Esophagus mucosa (tissue), 1 donor: ENCODE data around the gene ERC2. TPM values are rescaled to one million over a fixed set of nuclear protein-coding genes. Genes with fewer than 3 reads are reported as not detected.

Experiments
- ATAC-seq: fragments of 200-7000 bp; cut with Tn5 transposase; one replicate; pipeline ENCODE4 v1.9.1; 2020
- total RNA-seq: library from RNA; stranded (reverse); gene quantifications from one replicate; pipeline ENCODE4 v1.2.4, GENCODE V29; 2023
- donor health status: DM: yes; HTN: yes; CAD: no.

The ERC2 gene
- total RNA-seq, 1 donor from 2014 or later, result 0.48 TPM

DNA sequence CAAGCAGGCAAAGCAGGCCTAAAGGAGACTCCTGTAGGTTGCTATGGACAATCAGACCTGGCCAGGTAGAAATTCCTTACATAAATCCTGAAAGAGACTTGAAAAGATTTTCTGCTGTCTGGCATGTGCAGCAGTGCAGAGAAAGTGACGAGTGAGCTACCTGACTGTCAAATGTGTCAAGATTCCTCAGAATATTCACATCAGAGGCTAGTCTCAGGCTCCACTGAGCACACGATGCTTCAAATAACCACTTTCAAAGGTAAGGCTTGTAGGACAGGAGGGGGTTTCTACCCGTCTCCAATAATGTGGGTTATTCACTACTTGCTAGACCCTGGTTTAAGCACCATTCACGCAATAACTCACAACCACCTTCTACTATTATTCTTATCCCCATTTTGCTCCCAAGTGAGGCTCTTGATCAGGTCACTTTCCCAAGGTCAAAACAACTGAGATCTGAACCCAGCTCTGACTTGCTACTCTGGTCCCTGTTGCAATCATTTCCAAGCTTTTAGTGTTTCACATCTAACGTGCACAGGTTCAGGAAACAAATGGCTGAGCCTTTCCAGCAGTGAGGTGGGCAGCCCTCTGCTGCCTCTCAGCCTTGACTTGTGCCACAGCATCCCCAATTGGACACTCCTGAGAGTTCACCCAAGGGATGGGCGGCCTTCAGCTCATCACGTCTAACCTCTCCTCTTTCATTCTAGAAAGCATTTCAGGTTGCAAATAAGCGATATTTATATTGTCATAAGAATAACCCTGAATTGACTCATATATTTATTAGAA is 651.3 kb downstream of the ERC2 start:
- no peak for ATAC-seq

DNA sequence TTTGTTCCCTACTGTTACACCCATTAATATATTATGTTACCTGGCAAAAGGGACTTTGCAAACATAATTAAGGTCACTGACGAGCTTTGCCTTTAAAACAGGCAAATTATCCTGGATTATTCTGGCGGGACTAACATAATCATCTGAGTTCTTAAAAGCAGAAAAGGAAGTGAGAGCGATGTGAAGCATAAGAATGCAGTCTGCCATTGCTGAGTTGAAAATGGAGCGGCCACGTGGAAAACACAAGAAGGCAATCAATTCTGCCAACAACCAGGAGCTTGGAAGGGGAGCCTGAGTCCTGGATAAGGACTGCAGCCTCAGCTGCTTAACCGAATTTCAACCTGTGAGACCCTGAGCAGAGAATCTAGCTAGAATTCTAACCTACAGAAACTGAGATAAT is 653.0 kb downstream of the ERC2 start:
- ATAC-seq, result no peak

DNA sequence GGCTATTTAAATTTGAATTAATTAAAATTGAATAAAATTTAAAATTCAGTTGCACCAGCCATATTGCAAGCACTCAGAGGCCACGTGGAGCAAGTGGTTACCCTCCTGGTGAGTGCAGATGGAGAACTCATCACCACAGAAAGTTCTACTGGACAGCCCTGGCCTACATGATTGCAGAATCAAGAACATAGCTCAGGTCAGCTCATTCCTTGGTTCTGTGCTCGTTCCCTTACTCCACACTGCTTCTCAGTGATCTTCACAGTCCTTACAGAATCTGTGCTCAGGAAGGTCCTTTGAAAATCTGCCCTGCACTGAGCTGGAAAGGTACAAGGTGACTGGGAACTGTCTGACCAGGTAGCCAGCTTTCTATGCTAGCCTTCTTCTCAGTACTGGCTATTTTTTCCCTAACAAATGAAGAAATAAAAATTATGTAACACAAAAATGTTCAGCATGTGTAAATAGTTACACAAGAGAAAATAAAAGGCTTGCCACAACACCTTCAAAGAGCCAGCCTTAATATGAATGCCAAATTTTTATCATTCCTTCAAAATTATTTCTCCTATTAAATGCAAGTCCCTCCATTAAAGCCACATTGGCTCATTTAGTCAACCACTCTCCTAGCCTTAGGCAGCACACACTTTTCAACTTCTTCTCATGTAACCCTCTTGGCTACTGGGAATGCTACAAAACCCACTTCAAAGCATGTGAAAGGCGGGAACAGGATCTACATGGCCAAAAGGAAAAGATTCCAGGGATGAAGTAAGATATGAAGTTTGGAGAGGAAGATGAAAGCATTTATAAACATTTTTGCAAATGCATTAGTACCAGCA is 654.8 kb downstream of the ERC2 start:
- ATAC-seq, result no peak

DNA sequence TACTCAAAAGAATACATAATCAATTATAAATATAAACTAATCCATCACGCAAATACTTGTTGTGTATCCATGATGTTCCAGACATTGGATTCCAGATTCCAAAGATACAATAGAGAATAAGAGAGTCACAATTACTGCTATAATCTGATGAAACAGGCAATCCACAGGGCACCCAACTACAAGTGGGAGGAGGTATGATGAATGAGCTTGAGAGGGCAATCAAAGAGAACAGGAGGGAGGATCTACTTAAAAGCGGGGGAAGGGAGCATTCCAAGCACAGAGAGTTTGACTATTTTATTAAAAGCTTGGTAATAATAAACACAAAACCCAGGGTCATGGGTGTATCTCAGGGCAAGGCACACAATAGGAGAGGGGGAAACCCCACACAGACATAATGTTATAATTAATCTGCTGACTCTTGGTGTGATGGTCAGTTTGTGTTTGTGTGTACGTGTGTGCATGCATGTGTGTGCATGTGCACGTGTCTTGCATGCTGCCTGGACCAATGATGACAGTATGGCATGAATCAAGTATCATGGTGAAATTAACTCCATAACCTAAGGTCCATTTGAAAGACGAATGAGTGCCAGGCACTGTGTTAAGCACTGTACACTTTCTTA is 655.8 kb downstream of the ERC2 start:
- no peak for ATAC-seq

DNA sequence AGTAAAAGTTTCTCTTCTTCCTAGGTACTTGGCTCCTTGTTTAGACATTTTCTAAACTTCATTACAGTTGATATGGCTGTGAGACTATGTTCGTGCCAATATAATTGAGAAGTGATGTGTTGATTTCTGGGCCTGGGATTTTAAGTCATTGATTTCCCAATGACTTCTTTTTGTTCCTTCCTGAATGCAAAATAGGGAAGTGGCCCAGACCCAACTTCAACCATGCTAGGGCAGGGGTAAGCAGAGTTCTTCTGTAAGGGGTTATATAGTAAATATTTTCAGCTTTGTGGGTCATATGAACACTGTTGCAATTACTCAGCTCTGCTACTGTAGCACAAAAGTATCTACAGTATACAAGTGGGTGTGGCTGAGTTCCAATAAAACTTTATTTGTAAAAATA is 661.1 kb downstream of the ERC2 start:
- no peak for ATAC-seq

DNA sequence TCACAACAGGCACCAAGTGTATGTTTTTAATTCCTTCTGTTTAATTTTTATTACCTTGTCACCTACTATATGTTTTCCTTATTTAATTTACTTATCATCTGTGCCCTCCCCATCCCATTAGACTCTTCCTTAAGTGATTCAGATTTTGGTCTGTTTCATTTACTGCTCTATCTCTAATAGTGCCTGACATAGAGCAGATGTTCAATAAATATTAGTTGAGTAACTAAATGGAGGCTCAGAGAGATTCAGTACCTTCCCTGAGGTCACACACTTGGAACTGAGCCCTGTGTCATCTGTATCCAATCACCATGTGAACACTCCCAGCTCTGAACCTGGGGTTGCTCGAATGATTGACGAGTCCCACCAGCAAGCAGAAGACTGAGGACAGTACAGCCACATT is 663.1 kb downstream of the ERC2 start:
- ATAC-seq, result no peak

DNA sequence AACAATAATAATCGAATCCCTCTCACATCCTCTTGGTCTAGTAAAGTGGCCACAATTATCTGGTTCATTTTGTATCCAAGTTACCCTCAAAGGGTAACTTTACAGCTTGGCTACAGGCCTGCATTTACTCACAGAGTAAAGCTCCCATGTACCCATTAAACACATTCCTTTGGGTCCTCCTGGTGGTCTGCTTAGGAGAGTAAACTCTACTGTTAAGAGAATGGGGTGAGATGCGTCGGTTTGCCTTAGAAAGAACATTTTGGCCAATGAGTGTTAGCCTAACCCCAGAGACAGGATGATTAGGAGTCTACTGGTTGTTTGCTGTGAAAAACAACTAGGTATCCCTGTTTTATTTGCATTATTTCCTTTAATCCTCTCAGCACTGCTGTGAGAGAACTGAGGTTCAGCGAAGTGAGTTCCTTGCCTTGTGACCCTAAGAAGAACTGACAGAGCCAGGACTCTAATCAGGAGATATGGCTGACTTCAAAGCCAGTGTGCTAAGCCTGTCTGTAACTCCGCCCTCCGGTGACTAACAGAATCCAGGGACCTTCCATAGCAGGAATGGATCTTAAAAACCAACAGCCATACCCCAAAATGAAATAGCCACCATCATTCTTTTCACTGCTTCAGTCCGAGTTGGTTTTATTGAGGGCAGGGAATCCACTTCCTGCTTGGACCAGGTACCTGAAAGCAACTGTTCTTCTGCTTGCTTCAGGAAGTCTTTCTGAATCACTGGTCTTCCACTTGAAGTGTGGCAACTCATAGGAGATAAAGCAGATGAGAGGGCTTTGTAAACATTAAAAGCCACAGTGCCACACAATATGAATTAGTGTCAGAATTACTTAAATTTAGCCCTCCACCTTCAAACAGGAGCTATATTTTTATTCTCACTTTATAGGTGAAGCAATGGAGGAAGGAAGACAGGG is 663.8 kb downstream of the ERC2 start:
- no peak for ATAC-seq

DNA sequence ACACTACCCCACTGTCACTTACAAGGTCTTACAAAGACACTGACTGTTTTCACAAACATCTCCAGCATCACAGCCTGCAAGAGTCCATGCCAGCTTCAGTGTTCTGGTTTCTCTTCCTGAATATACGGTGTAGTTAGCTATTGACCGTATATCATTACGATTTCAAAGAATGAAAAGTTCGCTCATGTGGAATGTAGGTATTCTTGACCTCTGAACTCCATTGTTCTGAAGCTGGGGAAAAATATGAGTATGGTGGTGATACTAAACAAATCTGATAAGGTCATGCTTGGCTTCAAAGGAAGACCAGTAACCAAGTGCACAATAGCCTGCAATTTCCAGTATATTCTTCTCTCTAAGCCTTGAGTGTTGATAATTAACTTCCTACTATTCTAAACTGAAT is 665.5 kb downstream of the ERC2 start:
- ATAC-seq, result no peak

DNA sequence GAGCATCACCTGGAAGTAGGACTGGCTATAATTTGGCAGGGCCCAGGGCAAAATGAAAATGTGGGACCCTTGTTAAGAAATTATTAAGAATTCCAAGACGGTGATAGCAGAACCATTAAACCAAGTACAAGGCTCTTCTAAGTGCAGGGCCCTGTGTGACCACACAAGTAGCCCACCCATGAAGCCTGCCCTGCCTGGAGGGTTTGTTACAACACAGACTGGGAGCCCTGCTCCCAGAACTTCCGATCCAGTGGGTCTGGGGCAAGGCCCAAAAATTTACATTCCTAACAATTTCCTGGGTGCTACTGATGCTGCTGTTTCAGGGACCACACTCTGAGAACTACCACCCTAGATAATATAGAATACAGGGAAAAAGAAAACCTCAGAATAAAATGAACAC is 666.6 kb downstream of the ERC2 start:
- no peak for ATAC-seq

DNA sequence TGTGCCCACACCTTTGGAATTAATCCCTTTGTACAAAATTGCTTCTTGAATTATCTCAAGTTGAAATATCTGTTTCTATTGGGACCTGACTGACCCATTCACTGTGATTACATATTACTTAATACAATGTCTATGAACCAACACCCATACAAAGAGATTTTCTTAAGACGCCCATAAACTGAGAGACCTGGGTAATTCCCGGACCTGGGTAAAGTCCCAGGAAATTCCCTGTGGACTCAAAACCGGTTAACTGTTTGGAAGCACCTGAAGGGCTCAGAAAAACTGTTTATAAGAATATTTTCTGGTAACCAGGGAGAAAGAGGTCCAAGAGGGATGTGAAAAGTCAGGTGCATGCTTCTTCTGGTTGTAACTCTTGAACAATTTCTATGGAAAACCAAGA is 667.2 kb downstream of the ERC2 start:
- ATAC-seq, result no peak

DNA sequence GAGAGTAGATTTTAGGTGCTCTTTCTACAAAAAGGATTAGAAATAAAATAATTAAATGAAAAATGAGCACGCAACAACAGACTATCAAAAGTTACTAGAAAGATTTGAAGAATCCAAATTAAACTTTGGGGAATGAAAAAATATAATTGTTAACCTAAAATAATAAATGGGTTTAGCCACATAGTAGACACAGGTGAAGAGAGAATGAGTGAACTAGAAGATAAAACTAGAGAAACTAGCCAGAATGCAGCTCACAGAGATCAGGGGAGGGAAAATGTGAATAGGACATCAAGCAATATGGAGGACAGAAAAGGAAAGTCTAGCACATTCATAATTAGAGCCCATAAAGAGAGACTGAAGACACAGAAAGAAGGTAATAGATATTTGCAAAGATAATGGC is 670.5 kb downstream of the ERC2 start:
- ATAC-seq, result no peak

DNA sequence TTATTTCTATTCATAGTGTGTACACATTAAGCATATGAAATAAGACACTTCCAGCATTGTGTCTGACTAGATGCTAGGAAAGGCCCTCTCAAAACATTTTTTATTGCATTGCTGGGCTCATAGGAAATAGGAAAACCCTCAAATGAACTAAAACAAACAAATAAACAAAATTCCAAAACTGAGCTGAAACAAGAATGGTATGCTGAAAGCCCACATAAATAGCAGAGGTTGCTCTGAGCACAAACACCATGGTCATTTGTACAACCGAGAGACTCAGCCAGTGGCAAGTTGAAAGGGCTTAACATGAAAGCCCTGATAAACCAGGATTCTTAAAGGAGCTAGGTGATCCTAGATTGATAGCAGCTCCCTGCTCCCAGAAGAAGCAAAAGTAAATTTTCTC is 671.2 kb downstream of the ERC2 start:
- ATAC-seq, result no peak

DNA sequence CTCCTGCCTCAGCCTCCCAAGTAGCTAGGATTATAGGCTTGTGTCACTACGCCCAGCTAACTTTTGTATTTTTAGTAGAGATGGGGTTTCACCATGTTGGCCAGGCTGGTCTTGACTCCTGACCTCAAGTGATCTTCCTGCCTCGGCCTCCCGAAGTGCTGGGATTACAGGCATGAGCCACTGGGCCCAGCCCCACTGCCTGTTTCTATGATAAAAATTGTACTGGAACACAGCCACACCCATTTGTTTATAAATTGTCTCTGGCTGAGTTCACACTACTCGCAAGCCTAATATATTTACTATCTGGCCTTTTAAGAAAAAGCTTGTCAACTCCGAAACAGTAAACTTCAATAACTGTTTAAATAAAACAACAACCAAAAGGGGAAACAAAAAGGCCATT is 671.7 kb downstream of the ERC2 start:
- no peak for ATAC-seq

DNA sequence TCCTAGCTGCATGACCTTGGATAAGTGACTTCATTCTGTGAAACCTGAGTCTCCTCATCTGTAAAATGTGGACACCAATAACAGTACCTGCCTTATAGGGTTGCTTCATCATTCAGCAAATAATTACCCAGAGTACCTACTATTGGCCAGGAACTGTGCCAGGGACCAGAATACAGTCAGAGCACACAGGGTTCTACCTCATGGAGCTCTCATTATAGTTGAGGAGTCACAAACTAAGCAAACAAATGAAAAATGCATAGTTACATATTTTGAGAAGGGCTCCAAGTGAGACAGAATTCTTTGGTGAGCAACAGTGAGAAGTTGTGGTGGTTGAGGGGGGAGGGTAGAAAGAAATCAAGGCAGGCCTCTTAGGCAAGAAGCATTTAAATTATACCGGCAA is 672.5 kb downstream of the ERC2 start:
- ATAC-seq, result no peak

DNA sequence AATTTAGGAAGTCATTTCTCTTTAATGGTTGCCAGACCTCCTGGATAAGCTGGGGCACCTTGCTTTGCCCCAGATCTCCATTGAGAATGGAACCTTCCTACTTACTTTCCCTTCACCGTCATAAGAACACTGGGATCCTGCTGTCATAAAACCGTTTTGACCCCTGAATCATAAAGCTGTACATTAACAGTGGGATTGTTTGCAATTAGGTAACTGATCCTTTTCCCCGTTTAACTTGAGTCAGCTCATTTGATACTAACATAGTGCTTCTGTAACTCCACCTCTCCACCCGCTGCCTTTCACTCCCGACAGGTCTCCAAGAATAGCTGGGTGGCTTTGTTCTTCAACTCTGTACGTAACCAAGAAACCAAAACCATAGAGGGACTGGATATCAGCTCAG is 673.0 kb downstream of the ERC2 start:
- no peak for ATAC-seq

DNA sequence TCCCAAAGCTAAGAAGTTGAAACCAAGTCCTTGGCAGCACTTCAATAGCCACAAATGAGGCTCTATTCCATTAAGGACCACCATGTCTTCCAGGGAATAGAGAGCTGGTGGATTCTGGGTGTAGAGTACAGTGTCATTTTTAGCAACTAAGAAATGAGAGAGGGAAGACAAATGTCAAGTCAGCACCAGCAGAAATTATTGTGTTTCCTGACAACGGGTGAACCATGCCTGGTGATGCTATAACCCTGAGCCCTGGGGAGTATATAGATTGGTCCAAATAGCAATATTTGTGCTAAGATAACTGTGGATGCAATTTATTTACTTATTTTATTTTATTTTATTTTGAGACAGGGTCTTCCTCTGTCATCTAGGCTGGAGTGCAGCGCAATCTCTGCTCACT is 675.5 kb downstream of the ERC2 start:
- no peak for ATAC-seq

DNA sequence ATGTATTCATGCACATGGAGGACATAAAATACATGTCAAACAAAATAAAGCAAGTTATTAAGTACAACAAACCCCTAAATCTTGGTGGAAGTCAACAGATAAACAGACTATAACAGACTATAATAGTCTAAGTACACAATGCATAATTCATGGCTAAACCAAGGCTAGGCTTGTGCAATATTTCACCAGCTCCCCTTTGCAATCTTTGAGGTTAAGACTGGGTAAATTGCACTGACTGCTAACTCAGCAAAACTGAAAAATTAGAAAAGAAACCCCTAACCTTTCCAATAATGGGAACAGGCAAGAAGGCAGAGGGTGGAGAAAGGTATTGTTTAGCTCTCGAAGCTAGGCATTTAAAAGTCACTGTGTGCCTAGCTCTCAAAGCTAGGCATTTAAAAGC is 676.3 kb downstream of the ERC2 start:
- ATAC-seq, result no peak

DNA sequence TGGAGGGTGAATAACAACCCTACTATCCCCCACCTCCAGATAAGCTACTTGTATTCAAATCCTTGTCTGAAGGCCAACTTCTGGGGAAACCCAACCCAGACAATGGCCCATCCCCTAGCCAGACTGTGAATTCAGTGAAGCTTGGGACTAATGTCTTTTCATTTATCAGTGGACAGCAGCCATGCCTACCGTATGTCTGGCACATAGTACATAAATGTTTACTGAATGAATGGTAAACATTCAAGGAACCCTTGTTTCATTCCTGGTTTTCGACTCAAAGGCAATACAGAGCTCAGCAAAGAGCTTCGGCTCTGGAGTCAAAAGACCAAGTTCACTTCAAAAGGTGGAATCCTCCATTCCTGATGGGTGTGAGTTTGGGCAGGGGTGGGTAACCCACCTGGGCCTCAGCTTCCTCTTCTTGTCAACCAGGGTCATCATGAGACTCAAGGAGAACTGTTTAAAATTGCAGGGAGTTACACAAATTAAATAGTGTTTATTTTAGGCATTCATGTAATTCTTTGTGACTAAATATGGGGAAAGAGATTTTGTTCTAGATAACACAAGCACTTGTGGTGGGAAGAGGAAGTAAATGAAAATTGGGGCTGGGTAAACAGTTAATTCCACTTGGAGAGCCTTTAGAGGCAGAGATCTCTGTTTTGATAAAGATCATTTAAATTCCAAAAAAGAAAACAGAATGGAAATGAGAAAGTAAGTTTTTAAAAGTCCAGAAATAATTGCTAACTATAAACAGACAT is 677.5 kb downstream of the ERC2 start:
- no peak for ATAC-seq

DNA sequence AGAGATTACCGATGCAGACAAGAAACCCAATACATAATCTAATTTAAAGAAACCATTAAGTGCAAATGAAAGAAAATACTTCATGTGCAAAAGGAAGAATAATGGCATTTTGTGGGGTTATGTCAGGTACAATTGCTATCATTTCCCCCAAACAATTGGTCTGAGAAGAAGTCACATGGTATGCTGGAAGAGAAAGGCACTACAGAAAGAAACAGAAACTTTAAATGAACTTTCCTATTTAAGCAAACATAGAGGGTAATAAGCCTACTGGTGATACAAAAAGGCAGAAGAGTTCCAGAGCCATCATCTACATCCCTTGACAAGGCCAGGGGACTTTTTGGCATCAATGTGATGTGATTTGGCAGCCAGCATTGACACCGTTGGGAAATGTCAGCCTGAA is 678.8 kb downstream of the ERC2 start:
- ATAC-seq, result no peak

DNA sequence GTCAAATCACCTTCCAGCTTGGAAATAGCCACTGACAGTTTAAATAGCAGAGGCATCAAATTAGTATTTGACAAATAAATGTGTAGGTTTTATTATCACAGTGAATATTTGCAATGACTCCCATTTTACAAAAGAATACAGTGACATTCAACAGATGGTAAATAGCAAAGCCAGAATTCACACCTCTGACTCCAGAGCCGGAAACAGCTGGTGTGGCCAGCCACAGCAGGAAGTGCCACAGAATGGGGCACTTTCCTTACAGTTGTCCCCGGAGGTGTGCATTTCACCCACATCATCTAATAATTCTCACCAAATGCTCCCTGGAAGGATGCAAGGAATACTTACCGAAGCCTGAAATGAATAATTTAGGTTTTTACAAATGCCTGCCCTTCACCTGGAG is 685.5 kb downstream of the ERC2 start:
- no peak for ATAC-seq

DNA sequence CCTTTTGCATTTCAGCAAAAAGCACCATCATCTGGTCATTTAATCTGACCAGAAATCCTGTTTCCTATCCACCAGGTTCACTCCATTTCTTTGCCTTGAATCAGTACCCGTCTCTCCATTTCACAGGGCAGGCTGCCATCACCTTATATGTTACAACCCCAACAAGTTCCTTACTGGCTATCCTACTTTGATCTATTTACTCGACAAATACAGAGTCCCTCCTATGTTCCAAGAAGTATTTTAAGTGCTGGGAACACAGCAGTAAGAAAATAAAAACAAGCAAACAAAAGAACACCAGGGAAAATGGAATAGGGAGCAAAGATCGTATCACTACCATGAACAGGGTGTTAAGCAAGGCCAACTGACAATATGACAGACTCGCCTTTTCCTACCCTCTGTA is 685.9 kb downstream of the ERC2 start:
- ATAC-seq, result no peak

DNA sequence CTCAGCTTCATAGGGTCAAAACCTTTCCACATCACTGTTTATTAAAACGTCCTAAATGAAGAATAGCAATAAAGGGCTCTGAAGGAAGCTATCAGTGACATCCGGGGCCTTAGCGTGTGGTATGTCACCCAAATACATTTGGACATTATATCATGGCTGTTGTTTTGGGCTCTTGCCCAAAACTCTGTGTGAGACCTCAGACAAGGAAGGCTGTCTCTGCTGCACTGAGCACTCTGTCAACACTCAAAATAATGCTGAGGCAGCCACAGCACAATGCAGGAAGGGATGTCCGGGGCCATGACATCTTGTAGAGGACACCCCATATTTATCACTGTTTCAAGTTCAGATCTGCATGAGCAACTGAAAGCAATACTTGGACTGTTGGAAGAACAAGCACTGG is 687.4 kb downstream of the ERC2 start:
- ATAC-seq, result no peak
